Subcutaneous adipose tissue (tissue), 4 donors: ENCODE measurements around the gene SLC7A10. TPM values are rescaled to one million over a fixed set of nuclear protein-coding genes. Genes with fewer than 3 reads are reported as not detected.

Experiments used
- CTCF ChIP-seq: fragments of 450-650 bp; IDR thresholded peaks from one replicate; pipeline ENCODE4 v1.5.1; 2016; ENCODE audit warnings: low read depth, mild to moderate bottlenecking, control low read depth, antibody characterized with exemption, moderate library complexity
- total RNA-seq, 4 donors: library from RNA; depleted of rRNA; stranded (reverse); fragments of >200 nt; gene quantifications; one replicate each; pipeline ENCODE4 v1.1.0, GENCODE V29; 2016

The SLC7A10 gene
- total RNA-seq, 4 donors from 2014 or later: 1.5 to 130 (median 13.0) TPM

GRCh38 chr19:33161201-33161600 lies 64.4 kb downstream of the SLC7A10 start:
- TF ChIP-seq CTCF: no peak

- no peak for TF ChIP-seq CTCF
These were observed 65.8 kb downstream of the SLC7A10 start for GRCh38 chr19:33159893-33160292.

- TF ChIP-seq CTCF: no peak
These were observed 66.5 kb downstream of the SLC7A10 start for GRCh38 chr19:33159149-33159548.

Other genes starting within 250 kb of the SLC7A10 start
- gene RHPN2, start 161.0 kb downstream of the SLC7A10 start, total RNA-seq: 1 to 10 TPM in 1 of 4 donors, under 1 TPM in 3; 0.66 to 2.7 (median 0.78) TPM
- 10 to 100 TPM in 2 of 4 donors, 1 to 10 TPM in 2; 6.5 to 14.0 (median 10.5) TPM for gene GPATCH1, start 144.7 kb downstream of the SLC7A10 start, total RNA-seq
- not detected for gene WDR88, start 93.7 kb downstream of the SLC7A10 start, total RNA-seq
- gene LRP3, start 31.5 kb downstream of the SLC7A10 start, total RNA-seq: 10 to 100 TPM; 15.0 to 40.3 (median 20.0) TPM
- 100 to 1,000 TPM; 114 to 646 (median 258) TPM for gene CEBPA, start 76.7 kb upstream of the SLC7A10 start, total RNA-seq
- 10 to 100 TPM; 24.6 to 37.9 (median 32.5) TPM for gene CEBPG, start 147.9 kb upstream of the SLC7A10 start, total RNA-seq